ENCODE results near the gene IRX4. TPM values are rescaled to one million over a fixed set of nuclear protein-coding genes. Genes with fewer than 3 reads are reported as not detected.
A peak's percentile ranks its signal among the peaks of the same experiment; 100 is the strongest.

IRX4 gene
- total RNA-seq, 6 donors from 2014 or later, result 1.7 TPM; not detected in 5

GRCh38 chr5:1890296-1890695 is 7.6 kb upstream of the IRX4 start:
- Histone ChIP-seq H3K4me1 (peaks cover 0 to 12% (median 0%) of the 10 kb centered on the region in 4 donors), H3K9me3 (no peaks in the 10 kb centered on the region), H3K27me3 (peaks cover 0 to 39% (median 11%) of the 10 kb centered on the region in 4 donors), H3K36me3 (no peaks in the 10 kb centered on the region), H3K27ac (no peak overlapping the region), H3K4me3 (no peak overlapping the region)
- TF ChIP-seq POLR2AphosphoS5 (IDR thresholded peaks at IDR 0.05) (no peak), EP300 (IDR thresholded peaks at IDR 0.05) (no peak), POLR2A (IDR thresholded peaks at IDR 0.05) (no peak), CTCF (IDR thresholded peaks at IDR 0.05) (no peak)
- WGBS, 2 donors, result 47 to 77% methylated on average over 3 to 4 of the region's 4 CpGs
- DNase-seq (no peak), ATAC-seq (ENCODE audit: low FRiP score in 2 of 2) (no peak)

DNA sequence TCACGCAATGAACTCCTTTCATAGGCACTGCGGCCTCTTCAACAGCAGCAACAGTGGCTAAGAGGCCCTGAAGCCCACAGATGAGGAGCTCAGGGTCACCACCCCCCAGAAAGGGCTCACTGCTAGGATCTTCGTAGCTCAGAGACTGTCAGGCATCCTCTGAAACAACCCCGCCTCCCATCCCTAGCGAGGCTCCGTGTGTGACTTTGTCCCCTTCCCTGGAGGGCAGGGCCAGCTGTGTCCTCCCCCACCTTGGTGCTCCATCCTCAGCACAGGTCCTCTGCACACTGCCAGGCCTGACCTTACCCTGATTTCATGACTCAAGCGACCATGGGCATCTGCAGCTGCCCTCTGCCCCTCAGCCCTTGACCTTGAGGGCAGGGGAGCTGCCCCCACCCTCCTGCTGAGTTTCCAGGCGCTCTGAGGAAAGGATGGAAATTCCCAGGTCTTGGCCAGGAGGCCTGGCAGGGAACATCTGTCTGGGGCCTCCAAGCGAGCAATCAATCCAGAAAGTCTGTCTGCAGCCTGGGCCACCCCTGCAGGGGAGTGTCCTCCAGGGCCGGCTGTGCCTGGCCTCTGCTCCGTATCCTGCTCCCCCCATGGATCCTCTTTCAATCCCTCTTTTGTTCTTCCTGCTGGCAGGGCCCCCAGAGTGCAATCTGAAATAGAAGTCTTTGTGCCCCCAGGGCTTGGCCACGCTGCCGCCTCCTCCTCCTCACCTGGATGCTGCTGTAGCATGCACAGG is 6.8 kb upstream of the IRX4 start:
- Histone ChIP-seq H3K4me3 (no peak overlapping the region), H3K4me1 (peaks cover 0 to 12% (median 0%) of the 10 kb centered on the region in 4 donors), H3K9me3 (no peaks in the 10 kb centered on the region), H3K36me3 (no peaks in the 10 kb centered on the region), H3K27me3 (peaks cover 0 to 47% (median 15%) of the 10 kb centered on the region in 4 donors), H3K27ac (no peak overlapping the region)
- DNase-seq, result no peak
- TF ChIP-seq POLR2AphosphoS5 (IDR thresholded peaks at IDR 0.05) (no peak), POLR2A (IDR thresholded peaks at IDR 0.05) (no peak), EP300 (IDR thresholded peaks at IDR 0.05) (no peak), CTCF (IDR thresholded peaks at IDR 0.05) (no peak)
- WGBS, 2 donors, result 53 to 72% methylated on average over 6 to 13 of the region's 13 CpGs
- no peak for ATAC-seq (ENCODE audit: low FRiP score in 2 of 2)

GRCh38 chr5:1888541-1889251 is 6.0 kb upstream of the IRX4 start:
- peaks cover 0 to 55% (median 21%) of the 10 kb centered on the region in 4 donors for H3K27me3 ChIP-seq
- H3K9me3 ChIP-seq, result no peaks in the 10 kb centered on the region
- H3K4me3 ChIP-seq, result no peak overlapping the region
- TF ChIP-seq EP300 (IDR thresholded peaks at IDR 0.05) (no peak), POLR2A (IDR thresholded peaks at IDR 0.05) (no peak), POLR2AphosphoS5 (IDR thresholded peaks at IDR 0.05) (no peak), CTCF (IDR thresholded peaks at IDR 0.05) (no peak)
- DNase-seq, result peak in 1 of 2 donors; percentile 45
- H3K36me3 ChIP-seq, result no peaks in the 10 kb centered on the region
- WGBS, 2 donors, result 61 to 77% methylated on average over 8 to 23 of the region's 24 CpGs
- ATAC-seq (ENCODE audit: low FRiP score in 2 of 2), result no peak
- peaks cover 1 to 20% (median 5%) of the 10 kb centered on the region in 4 donors for H3K4me1 ChIP-seq
- no peak overlapping the region for H3K27ac ChIP-seq

- 8% methylated on average over 27 of the region's 31 CpGs; no CpG with 5 or more reads in 1 of the 2 donors for WGBS, 2 donors
- ATAC-seq (ENCODE audit: low FRiP score in 2 of 2), result no peak
- H3K36me3 ChIP-seq, result no peaks in the 10 kb centered on the region
- TF ChIP-seq POLR2AphosphoS5 (IDR thresholded peaks at IDR 0.05), result no peak
- TF ChIP-seq CTCF (IDR thresholded peaks at IDR 0.05), result no peak
- no peak for TF ChIP-seq EP300 (IDR thresholded peaks at IDR 0.05)
- no peak for TF ChIP-seq POLR2A (IDR thresholded peaks at IDR 0.05)
- H3K4me3 ChIP-seq, result no peak overlapping the region
- peaks cover 0 to 64% (median 27%) of the 10 kb centered on the region in 4 donors for H3K27me3 ChIP-seq
- DNase-seq, result no peak
- H3K9me3 ChIP-seq, result no peaks in the 10 kb centered on the region
- H3K4me1 ChIP-seq, result peaks cover 11 to 29% (median 14%) of the 10 kb centered on the region in 4 donors
- H3K27ac ChIP-seq, result no peak overlapping the region
These were observed 5.0 kb upstream of the IRX4 start for GRCh38 chr5:1887588-1888360.
